HepG2 (cell line): ENCODE data around the gene KIF2C. TPM values are rescaled to one million over a fixed set of nuclear protein-coding genes. Genes with fewer than 3 reads are reported as not detected.

Experiments
- ATAD3A ChIP-seq: sonication (generic); formaldehyde crosslinking; IDR thresholded peaks from 2 replicates; pipeline ENCODE4 v1.4.0; 2020; ENCODE audit warnings: missing genetic modification reagents
- CCDC6 ChIP-seq: sonication (generic); formaldehyde crosslinking; IDR thresholded peaks from 2 replicates; pipeline ENCODE4 v1.8.1; 2022; ENCODE audit warnings: mild to moderate bottlenecking, missing genetic modification reagents, moderate library complexity
- KLF12 ChIP-seq: sonication (generic); formaldehyde crosslinking; IDR thresholded peaks from 2 replicates; pipeline ENCODE4 v1.4.0; 2020; ENCODE audit warnings: missing genetic modification reagents, borderline replicate concordance
- PAF1 ChIP-seq: IDR thresholded peaks from 2 replicates; pipeline ENCODE4 v1.6.1; 2016; ENCODE audit warnings: missing genetic modification reagents, missing compliant biosample characterization
- POLR2AphosphoS5 ChIP-seq: IDR thresholded peaks from 2 replicates; pipeline ENCODE4 v1.6.1; 2012; ENCODE audit warnings: low read depth, low read length
- SMC3 ChIP-seq: IDR thresholded peaks from 2 replicates; pipeline ENCODE4 v1.6.1; 2011; ENCODE audit warnings: low read length, improper control_type of control experiment
- SOX6 ChIP-seq, 2 experiments: fragments of 450-650 bp in 1 of 2; sonication (generic) in 1 of 2; formaldehyde crosslinking in 1 of 2; IDR thresholded peaks; 2 replicates each; pipeline versions ENCODE4 v1.4.0 to v1.6.1; 2017 to 2020; ENCODE audit warnings: antibody characterized with exemption in 1 of 2, mild to moderate bottlenecking in 1 of 2, missing genetic modification reagents in 1 of 2
- TMF1 ChIP-seq: sonication (generic); formaldehyde crosslinking; IDR thresholded peaks from 2 replicates; pipeline ENCODE4 v1.8.1; 2022; ENCODE audit warnings: low read depth, missing genetic modification reagents
- ZBTB38 ChIP-seq: sonication (generic); formaldehyde crosslinking; IDR thresholded peaks from 2 replicates; pipeline ENCODE4 v1.5.1; 2020; ENCODE audit warnings: mild to moderate bottlenecking, missing genetic modification reagents
- ZBTB42 ChIP-seq: sonication (generic); formaldehyde crosslinking; IDR thresholded peaks from 2 replicates; pipeline ENCODE4 v1.5.0; 2020; ENCODE audit warnings: mild to moderate bottlenecking, missing genetic modification reagents
- ZNF260 ChIP-seq: sonication (generic); formaldehyde crosslinking; IDR thresholded peaks from 2 replicates; pipeline ENCODE4 v1.4.0; 2020; ENCODE audit warnings: missing genetic modification reagents, low read depth, mild to moderate bottlenecking, borderline replicate concordance
- ZNF326 ChIP-seq: sonication (generic); formaldehyde crosslinking; IDR thresholded peaks from 2 replicates; pipeline ENCODE4 v1.4.0; 2020; ENCODE audit warnings: missing genetic modification reagents, borderline replicate concordance
- ZNF761 ChIP-seq: sonication (generic); formaldehyde crosslinking; conservative IDR thresholded peaks from 2 replicates; pipeline ENCODE4 v1.4.0; 2020; ENCODE audit warnings: mild to moderate bottlenecking, missing genetic modification reagents
- ZNF792 ChIP-seq: IDR thresholded peaks from 2 replicates; pipeline ENCODE4 v1.6.1; 2016
- polyA plus RNA-seq, 8 experiments: library from polyadenylated mRNA; depleted of rRNA in 3 of 8; stranded (reverse) in 7 of 8; unstranded in 1 of 8; fragments of >200 nt; fragmentation: Illumina TruSeq in 4 of 8; extraction: Trizol in 4 of 8; gene quantifications; 2 replicates each; pipeline versions ENCODE4 v1.2.1 to v1.2.3, GENCODE V29; 2011 to 2016; ENCODE audit warnings: low read depth in 4 of 8, missing spikeins in 1 of 8, mixed read lengths in 1 of 8; ENCODE audit not compliant: insufficient read depth in 1 of 8
- total RNA-seq, 5 experiments: library from RNA; depleted of rRNA; stranded (reverse); fragments of >200 nt; fragmentation: Illumina TruSeq; extraction: Trizol; gene quantifications; 2 replicates each; pipeline ENCODE4 v1.2.3, GENCODE V29; 2016; ENCODE audit warnings: low read depth in 1 of 5
- TF ChIP-seq, protein P1 (sequence below): sonication (generic); formaldehyde crosslinking; IDR thresholded peaks from 2 replicates; pipeline ENCODE4 v1.8.1; 2023; ENCODE audit warnings: missing genetic modification reagents, mild to moderate bottlenecking, borderline replicate concordance
- TF ChIP-seq, protein P2 (sequence below): sonication (generic); formaldehyde crosslinking; IDR thresholded peaks from 2 replicates; pipeline ENCODE4 v1.5.1; 2020; ENCODE audit warnings: missing genetic modification reagents, mild to moderate bottlenecking, borderline replicate concordance
- TF ChIP-seq, protein P3 (sequence below): sonication (generic); formaldehyde crosslinking; IDR thresholded peaks from 2 replicates; pipeline ENCODE4 v1.4.0; 2020; ENCODE audit warnings: missing genetic modification reagents
- TF ChIP-seq, protein P4 (sequence below): sonication (generic); formaldehyde crosslinking; IDR thresholded peaks from 2 replicates; pipeline ENCODE4 v1.5.1; 2020; ENCODE audit warnings: mild to moderate bottlenecking, missing genetic modification reagents
- TF ChIP-seq, protein P5 (sequence below): sonication (generic); formaldehyde crosslinking; IDR thresholded peaks from 2 replicates; pipeline ENCODE4 v1.4.0; 2020; ENCODE audit warnings: low read depth, missing genetic modification reagents

Gene KIF2C
- total and polyA plus RNA-seq, 2 of the 13 experiments (the other 11 are each of a cell fraction or from before 2014, with no cell fraction given), result 29.7 to 53.7 TPM

DNA sequence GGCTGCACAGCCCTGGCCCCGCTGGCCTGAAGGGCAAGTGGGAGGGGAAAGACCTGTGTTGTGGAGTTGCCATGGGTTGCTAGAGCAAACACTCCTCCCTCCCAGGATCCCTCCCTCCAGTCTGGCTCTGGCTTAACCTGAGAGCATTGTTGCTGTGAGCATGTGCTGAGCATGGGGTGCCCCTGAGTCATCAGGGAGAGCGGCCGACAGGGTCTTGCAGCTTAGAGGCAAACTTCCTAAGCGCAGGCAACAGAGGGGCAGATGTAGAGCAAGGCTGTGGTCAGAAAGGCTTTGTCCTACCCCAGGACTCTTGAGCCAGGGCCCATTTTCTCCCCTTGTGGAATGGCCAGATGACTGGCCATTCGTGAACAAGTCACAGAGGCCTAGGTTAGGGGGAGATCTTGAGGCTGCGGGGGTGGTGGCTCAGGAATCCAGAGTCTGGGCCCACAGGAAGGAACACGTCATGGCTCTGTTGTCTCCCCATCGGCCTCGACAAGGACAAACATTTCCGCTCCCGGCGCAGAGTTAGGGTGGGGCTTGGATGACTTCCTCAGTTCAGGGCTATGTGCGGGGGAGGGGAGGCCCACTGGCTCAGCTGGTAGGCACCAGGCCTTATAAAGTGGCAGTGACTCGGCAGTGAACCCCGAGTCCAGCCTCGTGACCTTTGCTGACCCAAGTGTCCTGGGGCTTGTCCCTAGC lies 67.9 kb downstream of the KIF2C start (continued):
- TF ChIP-seq ZNF326 (CRISPR knock-in tag) (peak; percentile 45; the same call in 1 of the 2 replicates), ATAD3A (CRISPR knock-in tag) (no peak), ZNF260 (peak; percentile 95; the same call in 1 of the 2 replicates), ZNF761 (peak; percentile 6; the same call in 1 of the 2 replicates), SMC3 (no peak), ZBTB38 (CRISPR knock-in tag) (no peak), KLF12 (CRISPR knock-in tag) (no peak; the same call in 1 of the 2 replicates), ZNF792 (peak; percentile 76; the same call in 1 of the 2 replicates), SOX6 (IDR thresholded peaks at IDR 0.05) (no peak), SOX6 (CRISPR knock-in tag; IDR thresholded peaks at IDR 0.05) (peak; percentile 88), TMF1 (CRISPR knock-in tag) (peak; percentile 80; the same call in 1 of the 2 replicates), CCDC6 (CRISPR knock-in tag) (peak; percentile 85; the same call in 1 of the 2 replicates), PAF1 (CRISPR knock-in tag) (no peak), ZBTB42 (no peak), POLR2AphosphoS5 (peak; percentile 77)
- TF ChIP-seq, protein P1, sequence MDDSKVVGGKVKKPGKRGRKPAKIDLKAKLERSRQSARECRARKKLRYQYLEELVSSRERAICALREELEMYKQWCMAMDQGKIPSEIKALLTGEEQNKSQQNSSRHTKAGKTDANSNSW (CRISPR knock-in tag), result no peak
- TF ChIP-seq, protein P2, sequence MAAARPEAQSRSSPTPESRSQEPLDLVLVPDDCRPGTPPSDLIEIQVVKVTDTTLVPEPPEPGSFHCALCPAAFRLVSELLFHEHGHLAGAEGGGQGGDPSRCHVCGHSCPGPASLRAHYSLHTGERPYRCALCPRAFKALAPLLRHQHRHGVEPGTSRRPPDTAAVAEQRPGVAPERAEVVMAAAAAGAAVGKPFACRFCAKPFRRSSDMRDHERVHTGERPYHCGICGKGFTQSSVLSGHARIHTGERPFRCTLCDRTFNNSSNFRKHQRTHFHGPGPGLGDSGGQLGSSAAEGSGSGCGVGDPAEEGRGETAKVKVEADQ, result no peak
- TF ChIP-seq, protein P3, sequence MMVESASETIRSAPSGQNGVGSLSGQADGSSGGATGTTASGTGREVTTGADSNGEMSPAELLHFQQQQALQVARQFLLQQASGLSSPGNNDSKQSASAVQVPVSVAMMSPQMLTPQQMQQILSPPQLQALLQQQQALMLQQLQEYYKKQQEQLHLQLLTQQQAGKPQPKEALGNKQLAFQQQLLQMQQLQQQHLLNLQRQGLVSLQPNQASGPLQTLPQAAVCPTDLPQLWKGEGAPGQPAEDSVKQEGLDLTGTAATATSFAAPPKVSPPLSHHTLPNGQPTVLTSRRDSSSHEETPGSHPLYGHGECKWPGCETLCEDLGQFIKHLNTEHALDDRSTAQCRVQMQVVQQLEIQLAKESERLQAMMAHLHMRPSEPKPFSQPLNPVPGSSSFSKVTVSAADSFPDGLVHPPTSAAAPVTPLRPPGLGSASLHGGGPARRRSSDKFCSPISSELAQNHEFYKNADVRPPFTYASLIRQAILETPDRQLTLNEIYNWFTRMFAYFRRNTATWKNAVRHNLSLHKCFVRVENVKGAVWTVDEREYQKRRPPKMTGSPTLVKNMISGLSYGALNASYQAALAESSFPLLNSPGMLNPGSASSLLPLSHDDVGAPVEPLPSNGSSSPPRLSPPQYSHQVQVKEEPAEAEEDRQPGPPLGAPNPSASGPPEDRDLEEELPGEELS (CRISPR knock-in tag), result peak; percentile 67; the same call in 1 of the 2 replicates
- TF ChIP-seq, protein P4, sequence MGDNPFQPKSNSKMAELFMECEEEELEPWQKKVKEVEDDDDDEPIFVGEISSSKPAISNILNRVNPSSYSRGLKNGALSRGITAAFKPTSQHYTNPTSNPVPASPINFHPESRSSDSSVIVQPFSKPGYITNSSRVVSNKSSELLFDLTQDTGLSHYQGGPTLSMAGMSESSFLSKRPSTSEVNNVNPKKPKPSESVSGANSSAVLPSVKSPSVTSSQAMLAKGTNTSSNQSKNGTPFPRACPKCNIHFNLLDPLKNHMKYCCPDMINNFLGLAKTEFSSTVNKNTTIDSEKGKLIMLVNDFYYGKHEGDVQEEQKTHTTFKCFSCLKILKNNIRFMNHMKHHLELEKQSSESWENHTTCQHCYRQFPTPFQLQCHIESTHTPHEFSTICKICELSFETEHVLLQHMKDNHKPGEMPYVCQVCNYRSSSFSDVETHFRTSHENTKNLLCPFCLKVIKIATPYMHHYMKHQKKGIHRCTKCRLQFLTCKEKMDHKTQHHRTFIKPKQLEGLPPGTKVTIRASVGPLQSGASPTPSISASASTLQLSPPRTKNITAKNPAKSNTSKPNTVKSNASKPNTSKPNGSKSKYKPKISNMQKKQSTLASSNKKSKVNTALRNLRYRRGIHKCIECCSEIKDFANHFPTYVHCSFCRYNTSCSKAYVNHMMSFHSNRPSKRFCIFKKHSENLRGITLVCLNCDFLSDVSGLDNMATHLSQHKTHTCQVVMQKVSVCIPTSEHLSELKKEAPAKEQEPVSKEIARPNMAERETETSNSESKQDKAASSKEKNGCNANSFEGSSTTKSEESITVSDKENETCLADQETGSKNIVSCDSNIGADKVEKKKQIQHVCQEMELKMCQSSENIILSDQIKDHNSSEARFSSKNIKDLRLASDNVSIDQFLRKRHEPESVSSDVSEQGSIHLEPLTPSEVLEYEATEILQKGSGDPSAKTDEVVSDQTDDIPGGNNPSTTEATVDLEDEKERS, result peak; percentile 28; the same call in 1 of the 2 replicates
- TF ChIP-seq, protein P5, sequence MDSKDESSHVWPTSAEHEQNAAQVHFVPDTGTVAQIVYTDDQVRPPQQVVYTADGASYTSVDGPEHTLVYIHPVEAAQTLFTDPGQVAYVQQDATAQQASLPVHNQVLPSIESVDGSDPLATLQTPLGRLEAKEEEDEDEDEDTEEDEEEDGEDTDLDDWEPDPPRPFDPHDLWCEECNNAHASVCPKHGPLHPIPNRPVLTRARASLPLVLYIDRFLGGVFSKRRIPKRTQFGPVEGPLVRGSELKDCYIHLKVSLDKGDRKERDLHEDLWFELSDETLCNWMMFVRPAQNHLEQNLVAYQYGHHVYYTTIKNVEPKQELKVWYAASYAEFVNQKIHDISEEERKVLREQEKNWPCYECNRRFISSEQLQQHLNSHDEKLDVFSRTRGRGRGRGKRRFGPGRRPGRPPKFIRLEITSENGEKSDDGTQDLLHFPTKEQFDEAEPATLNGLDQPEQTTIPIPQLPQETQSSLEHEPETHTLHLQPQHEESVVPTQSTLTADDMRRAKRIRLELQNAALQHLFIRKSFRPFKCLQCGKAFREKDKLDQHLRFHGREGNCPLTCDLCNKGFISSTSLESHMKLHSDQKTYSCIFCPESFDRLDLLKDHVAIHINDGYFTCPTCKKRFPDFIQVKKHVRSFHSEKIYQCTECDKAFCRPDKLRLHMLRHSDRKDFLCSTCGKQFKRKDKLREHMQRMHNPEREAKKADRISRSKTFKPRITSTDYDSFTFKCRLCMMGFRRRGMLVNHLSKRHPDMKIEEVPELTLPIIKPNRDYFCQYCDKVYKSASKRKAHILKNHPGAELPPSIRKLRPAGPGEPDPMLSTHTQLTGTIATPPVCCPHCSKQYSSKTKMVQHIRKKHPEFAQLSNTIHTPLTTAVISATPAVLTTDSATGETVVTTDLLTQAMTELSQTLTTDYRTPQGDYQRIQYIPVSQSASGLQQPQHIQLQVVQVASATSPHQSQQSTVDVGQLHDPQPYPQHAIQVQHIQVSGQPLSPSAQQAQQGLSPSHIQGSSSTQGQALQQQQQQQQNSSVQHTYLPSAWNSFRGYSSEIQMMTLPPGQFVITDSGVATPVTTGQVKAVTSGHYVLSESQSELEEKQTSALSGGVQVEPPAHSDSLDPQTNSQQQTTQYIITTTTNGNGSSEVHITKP (CRISPR knock-in tag), result no peak; the same call in 1 of the 2 replicates
